K562 (cell line): ENCODE results near the gene EYA2. TPM values are rescaled to one million over a fixed set of nuclear protein-coding genes. Genes with fewer than 3 reads are reported as not detected.

ENCODE experiments used
- ATAC-seq: fragments of 200-7000 bp; cut with Tn5 transposase; 3 replicates; pipeline ENCODE4 v1.9.1; 2020; ENCODE audit warnings: moderate library complexity
- BruUV-seq: library from RNA; stranded (reverse); fragments of 400-500 nt; replicated peaks from 2 replicates; lab custom pipeline; 2021; lab: Mats Ljungman, UMichigan
- CTCF ChIA-PET: fragments of 300-600 bp; formaldehyde crosslinking; extraction: SDS; loops from one replicate; lab custom pipeline; 2021; ENCODE audit warnings: low intra/inter-chr PET ratio; lab: Yijun Ruan, JAX
- POLR2A ChIA-PET: fragments of 300-600, 350-650 bp; sonication (Branson Sonifier 250); formaldehyde crosslinking; extraction: SDS; loops from one replicate; lab custom pipeline; 2021; ENCODE audit warnings: antibody characterized with exemption, inconsistent platforms; lab: Yijun Ruan, JAX
- DNase-seq, 4 experiments: peaks; one replicate each; pipeline versions ENCODE4 v3.0.0 to v3.0.0-alpha.2; 2011 to 2018; ENCODE audit warnings: low spot score in 3 of 4, mixed read lengths in 3 of 4; ENCODE audit errors: extremely low read depth in 1 of 4
- FAIRE-seq: peaks from 2 replicates; lab custom pipeline; 2011; peaks lifted over from hg19 to GRCh38; lab: Jason Lieb, UNC
- H2AFZ ChIP-seq: 2 replicates; pipeline ENCODE4 v1.6.0; 2011; ENCODE audit warnings: low read depth, low read length, control low read depth, inconsistent platforms
- H3K27ac ChIP-seq: fragments of 200-600 bp; 3 replicates; pipeline ENCODE4 v1.8.0; 2011; ENCODE audit warnings: low read depth, mild to moderate bottlenecking, control low read depth, inconsistent platforms, low read length, moderate library complexity, mixed read lengths; ENCODE audit errors: extremely low read depth
- H3K27me3 ChIP-seq, 2 experiments: fragments of 300-600 bp in 1 of 2; 2 replicates in 1 of 2; 3 replicates in 1 of 2; pipeline versions ENCODE4 v1.6.0 to v1.8.0; 2011; ENCODE audit warnings: inconsistent platforms in 2 of 2, low read length in 2 of 2, mild to moderate bottlenecking in 1 of 2, mixed read lengths in 1 of 2, moderate library complexity in 1 of 2; ENCODE audit not compliant: control insufficient read depth in 2 of 2, insufficient read depth in 2 of 2
- H3K36me3 ChIP-seq: fragments of 300-600 bp; 3 replicates; pipeline ENCODE4 v1.8.0; 2011; ENCODE audit warnings: mild to moderate bottlenecking, low read length, inconsistent platforms; ENCODE audit not compliant: control insufficient read depth, insufficient read depth
- H3K4me1 ChIP-seq, 2 experiments: fragments of 200-600 bp in 1 of 2; replicated peaks in 1 of 2; 2 replicates in 1 of 2; 3 replicates in 1 of 2; pipeline versions ENCODE4 v1.5.1 to v1.8.0; 2011; ENCODE audit warnings: inconsistent platforms in 2 of 2, low read length in 2 of 2, mild to moderate bottlenecking in 1 of 2, mixed read lengths in 1 of 2, moderate library complexity in 1 of 2; ENCODE audit not compliant: control insufficient read depth in 2 of 2, insufficient read depth in 2 of 2
- H3K4me2 ChIP-seq: 2 replicates; pipeline ENCODE4 v1.6.1; 2011; ENCODE audit warnings: low read length, control low read depth, inconsistent platforms, mixed read lengths; ENCODE audit not compliant: insufficient read depth
- H3K4me3 ChIP-seq: fragments of 200-600 bp; sonication (generic), shearing (Covaris generic); 2 replicates; pipeline ENCODE4 v1.5.1; 2016; ENCODE audit warnings: control low read depth, inconsistent platforms
- H3K79me2 ChIP-seq: fragments of 200-600 bp; 3 replicates; pipeline ENCODE4 v1.8.0; 2011; ENCODE audit warnings: low read length, inconsistent platforms; ENCODE audit not compliant: control insufficient read depth, insufficient read depth
- H3K9ac ChIP-seq, 2 experiments: 2 replicates each; pipeline versions ENCODE4 v1.6.0 to v1.6.1; 2011; ENCODE audit warnings: low read depth in 2 of 2, low read length in 2 of 2, control low read depth in 1 of 2, inconsistent platforms in 1 of 2, mild to moderate bottlenecking in 1 of 2, mixed read lengths in 1 of 2; ENCODE audit not compliant: insufficient read depth in 1 of 2
- H3K9me1 ChIP-seq: one replicate; pipeline ENCODE4 v1.6.0; 2011; ENCODE audit warnings: inconsistent platforms, mild to moderate bottlenecking, low read length, moderate library complexity; ENCODE audit not compliant: control insufficient read depth, insufficient read depth
- H3K9me3 ChIP-seq: replicated peaks from 2 replicates; pipeline ENCODE4 v1.5.1; 2011; ENCODE audit warnings: low read depth, low read length, inconsistent platforms; ENCODE audit not compliant: control insufficient read depth, insufficient read depth
- H4K20me1 ChIP-seq: replicated peaks from 2 replicates; pipeline ENCODE4 v1.6.1; 2011; ENCODE audit warnings: low read length, inconsistent platforms, mixed read lengths; ENCODE audit not compliant: control insufficient read depth, insufficient read depth
- BCL6 ChIP-seq: fragments of 250-450 bp; sonication (Bioruptor Pico); IDR thresholded peaks from 2 replicates; pipeline ENCODE4 v1.4.0; 2020
- FOS ChIP-seq: IDR thresholded peaks from 3 replicates; pipeline ENCODE4 v1.6.1; 2011; ENCODE audit not compliant: insufficient read length; ENCODE audit errors: extremely low read depth
- FOXJ2 ChIP-seq: fragments of 200-800 bp; sonication (Bioruptor generic); IDR thresholded peaks from 2 replicates; pipeline ENCODE4 v1.6.1; 2016; ENCODE audit warnings: missing genetic modification characterization, missing compliant biosample characterization
- KDM1A ChIP-seq, 2 experiments: fragments of 450-650 bp; IDR thresholded peaks; 2 replicates each; pipeline ENCODE4 v1.6.1; 2016; ENCODE audit warnings: mild to moderate bottlenecking in 2 of 2
- NCOA6 ChIP-seq: fragments of 450-650 bp; IDR thresholded peaks from 2 replicates; pipeline ENCODE4 v1.6.1; 2017; ENCODE audit warnings: mild to moderate bottlenecking
- NFATC3 ChIP-seq: fragments of 450-650 bp; IDR thresholded peaks from 2 replicates; pipeline ENCODE4 v1.6.1; 2017; ENCODE audit warnings: mild to moderate bottlenecking
- POLR3G ChIP-seq: IDR thresholded peaks from 2 replicates; pipeline ENCODE4 v1.6.1; 2011; ENCODE audit not compliant: insufficient read length, insufficient replicate concordance; ENCODE audit errors: extremely low read depth
- RNF2 ChIP-seq: sonication (generic); IDR thresholded peaks from 2 replicates; pipeline ENCODE4 v1.6.1; 2016
- SAP30 ChIP-seq: fragments of 200-600 bp; sonication (generic); IDR thresholded peaks from 2 replicates; pipeline ENCODE4 v1.6.1; 2012; ENCODE audit warnings: borderline replicate concordance, low read depth, mild to moderate bottlenecking, moderate library complexity, low read length, control low read depth, inconsistent platforms; ENCODE audit not compliant: insufficient read depth, poor library complexity, severe bottlenecking
- SIX5 ChIP-seq, 2 experiments: IDR thresholded peaks; 2 replicates each; pipeline ENCODE4 v1.6.1; 2011; ENCODE audit warnings: low read length in 2 of 2, borderline replicate concordance in 1 of 2, low read depth in 1 of 2, mild to moderate bottlenecking in 1 of 2, moderate library complexity in 1 of 2; ENCODE audit not compliant: insufficient read depth in 1 of 2
- SMAD3 ChIP-seq: fragments of 450-650 bp; formaldehyde crosslinking; conservative IDR thresholded peaks from 2 replicates; pipeline ENCODE4 v1.4.0; 2020; ENCODE audit warnings: mild to moderate bottlenecking
- ZNF140 ChIP-seq: fragments of 250-450 bp; sonication (Bioruptor Pico); IDR thresholded peaks from 2 replicates; pipeline ENCODE4 v1.8.0; 2021; ENCODE audit warnings: moderate library complexity, mild to moderate bottlenecking, inconsistent platforms
- WGBS: fragments of 100-300 bp; shearing (Covaris generic); methylation state at CpG from one replicate; pipeline ENCODE4 v1.1.6; 2016; ENCODE audit warnings: low coverage, mixed read lengths; ENCODE audit not compliant: insufficient coverage; ENCODE audit errors: missing lambda C conversion rate; 5-methylcytosine and 5-hydroxymethylcytosine counted together
- in situ Hi-C: fragments of 300-500 bp; cut with MboI; formaldehyde crosslinking; loops from 4 replicates; pipeline ENCODE4 v1.15.0; 2018; ENCODE audit warnings: inconsistent platforms, mixed read lengths
- intact Hi-C: fragments of 100-400 bp; cut with micrococcal nuclease; formaldehyde crosslinking; loops from 2 replicates; pipeline ENCODE4 v1.14.2; 2022
- polyA plus RNA-seq, 8 experiments: library from polyadenylated mRNA; depleted of rRNA in 4 of 8; stranded (reverse) in 5 of 8; unstranded in 3 of 8; fragments of >200 nt; fragmentation: Nextera tagmentation in 2 of 8; fragmentation: Illumina TruSeq in 1 of 8; extraction: Ambion mirVana in 2 of 8; extraction: Trizol in 1 of 8; gene quantifications; 2 replicates each; pipeline versions ENCODE4 v1.2.1 to v1.2.3, GENCODE V29; 2011 to 2014; ENCODE audit warnings: inconsistent platforms in 1 of 8, missing spikeins in 1 of 8
- total RNA-seq, 7 experiments: library from RNA; depleted of rRNA in 6 of 7; stranded (reverse); fragments of >200 nt in 6 of 7; fragmentation: Illumina TruSeq in 2 of 7; extraction: Trizol in 2 of 7; gene quantifications; 2 replicates each; pipeline versions ENCODE4 v1.2.1 to v1.2.3, GENCODE V29; 2011 to 2021; ENCODE audit warnings: low replicate concordance in 1 of 7
- TF ChIP-seq, protein P1 (sequence below): IDR thresholded peaks from 2 replicates; pipeline ENCODE4 v1.6.1; 2014; ENCODE audit warnings: antibody characterized with exemption
- TF ChIP-seq, protein P2 (sequence below): fragments of 450-650 bp; IDR thresholded peaks from 2 replicates; pipeline ENCODE4 v1.7.1; 2018; ENCODE audit warnings: mild to moderate bottlenecking, low read depth; ENCODE audit not compliant: partially characterized antibody
- TF ChIP-seq, protein P3 (sequence below): fragments of 250-450 bp; sonication (Bioruptor Pico); IDR thresholded peaks from 2 replicates; pipeline ENCODE4 v1.5.0; 2021

EYA2 gene
- total and polyA plus RNA-seq, 9 of the 15 experiments (the other 6 are each of a cell fraction or from before 2014, with no cell fraction given): 0.03 TPM; not detected in 8

- Histone ChIP-seq H3K9me3 (no peaks in the 10 kb centered on the region), H3K9ac (no peak overlapping the region), H3K79me2 (no peaks in the 10 kb centered on the region), H3K36me3 (no peaks in the 10 kb centered on the region), H2AFZ (no peak overlapping the region), H3K4me2 (no peak overlapping the region), H3K9me1 (no peaks in the 10 kb centered on the region), H3K4me3 (no peak overlapping the region), H4K20me1 (no peaks in the 10 kb centered on the region), H3K27me3 (peaks cover 0 to 19% of the 10 kb centered on the region in 2 experiments; a peak in 1 of 5 replicates), H3K4me1 (no peaks in the 10 kb centered on the region), H3K27ac (no peak overlapping the region)
- 5% methylated on average over 3 of the region's 3 CpGs for WGBS
- FAIRE-seq (no peak), ATAC-seq (no peak), DNase-seq (no peak)
- BruUV-seq: no TSS peak
- in situ Hi-C loops (no loop called here), intact Hi-C loops (no loop called here)
- ChIA-PET POLR2A (no interaction called here), CTCF (no interaction called here)
- TF ChIP-seq POLR3G (no peak), SIX5 (IDR thresholded peaks at IDR 0.05; ENCODE audit: borderline replicate concordance in 1 of 2, insufficient read depth in 1 of 2, low read depth in 1 of 2, low read length in 2 of 2) (no peak), FOS (no peak), ZNF140 (CRISPR knock-in tag) (no peak), NFATC3 (no peak), KDM1A (IDR thresholded peaks at IDR 0.05) (no peak), SAP30 (no peak), SMAD3 (CRISPR knock-in tag) (no peak), NCOA6 (no peak), RNF2 (no peak), FOXJ2 (tag) (no peak), BCL6 (CRISPR knock-in tag) (no peak)
- TF ChIP-seq, protein P1, sequence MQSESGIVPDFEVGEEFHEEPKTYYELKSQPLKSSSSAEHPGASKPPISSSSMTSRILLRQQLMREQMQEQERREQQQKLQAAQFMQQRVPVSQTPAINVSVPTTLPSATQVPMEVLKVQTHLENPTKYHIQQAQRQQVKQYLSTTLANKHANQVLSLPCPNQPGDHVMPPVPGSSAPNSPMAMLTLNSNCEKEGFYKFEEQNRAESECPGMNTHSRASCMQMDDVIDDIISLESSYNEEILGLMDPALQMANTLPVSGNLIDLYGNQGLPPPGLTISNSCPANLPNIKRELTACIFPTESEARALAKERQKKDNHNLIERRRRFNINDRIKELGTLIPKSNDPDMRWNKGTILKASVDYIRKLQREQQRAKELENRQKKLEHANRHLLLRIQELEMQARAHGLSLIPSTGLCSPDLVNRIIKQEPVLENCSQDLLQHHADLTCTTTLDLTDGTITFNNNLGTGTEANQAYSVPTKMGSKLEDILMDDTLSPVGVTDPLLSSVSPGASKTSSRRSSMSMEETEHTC: no peak
- TF ChIP-seq, protein P2, sequence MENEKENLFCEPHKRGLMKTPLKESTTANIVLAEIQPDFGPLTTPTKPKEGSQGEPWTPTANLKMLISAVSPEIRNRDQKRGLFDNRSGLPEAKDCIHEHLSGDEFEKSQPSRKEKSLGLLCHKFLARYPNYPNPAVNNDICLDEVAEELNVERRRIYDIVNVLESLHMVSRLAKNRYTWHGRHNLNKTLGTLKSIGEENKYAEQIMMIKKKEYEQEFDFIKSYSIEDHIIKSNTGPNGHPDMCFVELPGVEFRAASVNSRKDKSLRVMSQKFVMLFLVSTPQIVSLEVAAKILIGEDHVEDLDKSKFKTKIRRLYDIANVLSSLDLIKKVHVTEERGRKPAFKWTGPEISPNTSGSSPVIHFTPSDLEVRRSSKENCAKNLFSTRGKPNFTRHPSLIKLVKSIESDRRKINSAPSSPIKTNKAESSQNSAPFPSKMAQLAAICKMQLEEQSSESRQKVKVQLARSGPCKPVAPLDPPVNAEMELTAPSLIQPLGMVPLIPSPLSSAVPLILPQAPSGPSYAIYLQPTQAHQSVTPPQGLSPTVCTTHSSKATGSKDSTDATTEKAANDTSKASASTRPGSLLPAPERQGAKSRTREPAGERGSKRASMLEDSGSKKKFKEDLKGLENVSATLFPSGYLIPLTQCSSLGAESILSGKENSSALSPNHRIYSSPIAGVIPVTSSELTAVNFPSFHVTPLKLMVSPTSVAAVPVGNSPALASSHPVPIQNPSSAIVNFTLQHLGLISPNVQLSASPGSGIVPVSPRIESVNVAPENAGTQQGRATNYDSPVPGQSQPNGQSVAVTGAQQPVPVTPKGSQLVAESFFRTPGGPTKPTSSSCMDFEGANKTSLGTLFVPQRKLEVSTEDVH: no peak
- TF ChIP-seq, protein P3, sequence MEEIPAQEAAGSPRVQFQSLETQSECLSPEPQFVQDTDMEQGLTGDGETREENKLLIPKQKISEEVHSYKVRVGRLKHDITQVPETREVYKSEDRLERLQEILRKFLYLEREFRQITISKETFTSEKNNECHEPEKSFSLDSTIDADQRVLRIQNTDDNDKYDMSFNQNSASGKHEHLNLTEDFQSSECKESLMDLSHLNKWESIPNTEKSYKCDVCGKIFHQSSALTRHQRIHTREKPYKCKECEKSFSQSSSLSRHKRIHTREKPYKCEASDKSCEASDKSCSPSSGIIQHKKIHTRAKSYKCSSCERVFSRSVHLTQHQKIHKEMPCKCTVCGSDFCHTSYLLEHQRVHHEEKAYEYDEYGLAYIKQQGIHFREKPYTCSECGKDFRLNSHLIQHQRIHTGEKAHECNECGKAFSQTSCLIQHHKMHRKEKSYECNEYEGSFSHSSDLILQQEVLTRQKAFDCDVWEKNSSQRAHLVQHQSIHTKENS (CRISPR knock-in tag): no peak
Measured at GRCh38 chr20:47029845-47030244, 135.2 kb downstream of the EYA2 start.
